ENCODE data around the gene RHCG. TPM values are rescaled to one million over a fixed set of nuclear protein-coding genes. Genes with fewer than 3 reads are reported as not detected.
A peak's percentile ranks its signal among the peaks of the same experiment; 100 is the strongest.

The RHCG gene
- total RNA-seq, 1 donor: not detected

DNA sequence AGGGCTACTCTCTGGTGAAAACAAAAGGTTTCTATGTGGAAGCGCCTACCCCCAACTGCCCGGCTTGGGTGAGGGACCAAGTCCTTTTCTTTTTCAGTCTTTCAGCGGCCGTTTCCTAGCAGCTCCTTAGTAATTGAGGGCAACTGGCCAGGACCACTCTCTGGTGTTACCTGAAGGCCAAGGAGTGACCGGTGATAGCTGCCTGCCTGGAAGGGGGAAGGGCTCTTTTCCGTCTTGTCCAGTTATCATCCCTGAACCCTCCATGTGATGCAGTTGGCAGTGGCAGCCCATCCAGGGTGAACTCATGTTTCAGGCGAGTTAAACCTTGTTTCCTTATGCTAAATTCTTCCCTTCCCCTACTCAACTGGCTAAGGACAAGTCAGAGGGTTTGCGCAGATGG lies 33.3 kb downstream of the RHCG start:
- Histone ChIP-seq H3K9me3 (ENCODE audit: low read depth, low read length) (no peaks in the 10 kb centered on the region), H3K4me1 (ENCODE audit: insufficient read depth, low read length) (no peaks in the 10 kb centered on the region), H2AFZ (ENCODE audit: low read length) (no peak overlapping the region), H3K27me3 (ENCODE audit: insufficient read depth, low read length) (peaks cover 49% of the 10 kb centered on the region), H3K4me3 (ENCODE audit: insufficient read depth, low read length) (no peak overlapping the region), H3K79me2 (ENCODE audit: insufficient read depth, low read length) (no peaks in the 10 kb centered on the region), H3K27ac (ENCODE audit: low read depth, low read length) (no peak overlapping the region), H3K4me2 (ENCODE audit: insufficient read depth, low read length) (no peak overlapping the region), H3K36me3 (ENCODE audit: insufficient read depth, low read length) (no peaks in the 10 kb centered on the region), H4K20me1 (ENCODE audit: insufficient read depth, low read length) (no peaks in the 10 kb centered on the region)
- no peak for DNase-seq (ENCODE audit: insufficient read length, low spot score, missing footprints)
- TF ChIP-seq, protein P1, sequence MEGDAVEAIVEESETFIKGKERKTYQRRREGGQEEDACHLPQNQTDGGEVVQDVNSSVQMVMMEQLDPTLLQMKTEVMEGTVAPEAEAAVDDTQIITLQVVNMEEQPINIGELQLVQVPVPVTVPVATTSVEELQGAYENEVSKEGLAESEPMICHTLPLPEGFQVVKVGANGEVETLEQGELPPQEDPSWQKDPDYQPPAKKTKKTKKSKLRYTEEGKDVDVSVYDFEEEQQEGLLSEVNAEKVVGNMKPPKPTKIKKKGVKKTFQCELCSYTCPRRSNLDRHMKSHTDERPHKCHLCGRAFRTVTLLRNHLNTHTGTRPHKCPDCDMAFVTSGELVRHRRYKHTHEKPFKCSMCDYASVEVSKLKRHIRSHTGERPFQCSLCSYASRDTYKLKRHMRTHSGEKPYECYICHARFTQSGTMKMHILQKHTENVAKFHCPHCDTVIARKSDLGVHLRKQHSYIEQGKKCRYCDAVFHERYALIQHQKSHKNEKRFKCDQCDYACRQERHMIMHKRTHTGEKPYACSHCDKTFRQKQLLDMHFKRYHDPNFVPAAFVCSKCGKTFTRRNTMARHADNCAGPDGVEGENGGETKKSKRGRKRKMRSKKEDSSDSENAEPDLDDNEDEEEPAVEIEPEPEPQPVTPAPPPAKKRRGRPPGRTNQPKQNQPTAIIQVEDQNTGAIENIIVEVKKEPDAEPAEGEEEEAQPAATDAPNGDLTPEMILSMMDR (IDR thresholded peaks at IDR 0.05; ENCODE audit: extremely low read depth, low read depth, low read length): no peak

DNA sequence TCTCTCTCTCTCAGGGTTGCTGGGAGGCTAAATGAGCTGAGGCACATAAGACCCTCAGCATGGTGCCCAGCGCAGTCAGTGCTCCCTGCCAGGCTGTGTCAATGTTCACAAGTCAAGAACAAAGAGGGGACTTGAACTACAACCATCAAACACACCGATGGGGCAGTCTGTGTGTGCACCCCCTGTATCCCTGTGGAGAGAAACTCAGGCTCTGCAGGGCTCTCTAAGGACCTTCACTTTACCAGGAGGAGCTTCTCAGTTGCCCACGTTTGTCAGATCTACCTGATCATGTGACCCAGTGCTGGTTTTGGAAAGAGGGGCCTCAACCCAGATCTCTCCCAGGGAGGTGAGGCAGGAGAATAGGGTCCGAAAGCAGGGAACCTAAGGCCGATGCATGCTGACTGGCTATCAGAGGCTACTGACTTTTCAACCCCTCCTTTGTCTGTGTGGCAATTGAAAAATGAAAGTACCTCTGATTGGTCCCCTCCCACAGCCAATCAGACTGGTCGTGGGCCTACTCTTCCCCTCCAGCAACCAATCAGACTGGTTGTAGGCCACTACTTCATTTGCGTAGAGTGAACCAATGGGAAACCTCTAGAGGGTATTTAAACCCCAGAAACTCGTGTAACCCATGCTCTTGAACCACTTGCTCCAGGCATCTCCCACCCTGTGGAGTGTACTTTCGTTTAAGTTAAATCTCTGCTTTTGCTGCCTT lies 34.0 kb downstream of the RHCG start:
- H3K27ac ChIP-seq (ENCODE audit: low read depth, low read length): no peak overlapping the region
- no peaks in the 10 kb centered on the region for H3K9me3 ChIP-seq (ENCODE audit: low read depth, low read length)
- H2AFZ ChIP-seq (ENCODE audit: low read length): peak overlapping the region; percentile 46
- H3K4me3 ChIP-seq (ENCODE audit: insufficient read depth, low read length): no peak overlapping the region
- peaks cover 49% of the 10 kb centered on the region for H3K27me3 ChIP-seq (ENCODE audit: insufficient read depth, low read length)
- H3K4me2 ChIP-seq (ENCODE audit: insufficient read depth, low read length): peak overlapping the region; percentile 20
- H3K4me1 ChIP-seq (ENCODE audit: insufficient read depth, low read length): no peaks in the 10 kb centered on the region
- no peak for DNase-seq (ENCODE audit: insufficient read length, low spot score, missing footprints)
- H3K36me3 ChIP-seq (ENCODE audit: insufficient read depth, low read length): no peaks in the 10 kb centered on the region
- TF ChIP-seq, protein P1 (IDR thresholded peaks at IDR 0.05; ENCODE audit: extremely low read depth, low read depth, low read length): no peak
- no peaks in the 10 kb centered on the region for H4K20me1 ChIP-seq (ENCODE audit: insufficient read depth, low read length)
- no peaks in the 10 kb centered on the region for H3K79me2 ChIP-seq (ENCODE audit: insufficient read depth, low read length)

DNA sequence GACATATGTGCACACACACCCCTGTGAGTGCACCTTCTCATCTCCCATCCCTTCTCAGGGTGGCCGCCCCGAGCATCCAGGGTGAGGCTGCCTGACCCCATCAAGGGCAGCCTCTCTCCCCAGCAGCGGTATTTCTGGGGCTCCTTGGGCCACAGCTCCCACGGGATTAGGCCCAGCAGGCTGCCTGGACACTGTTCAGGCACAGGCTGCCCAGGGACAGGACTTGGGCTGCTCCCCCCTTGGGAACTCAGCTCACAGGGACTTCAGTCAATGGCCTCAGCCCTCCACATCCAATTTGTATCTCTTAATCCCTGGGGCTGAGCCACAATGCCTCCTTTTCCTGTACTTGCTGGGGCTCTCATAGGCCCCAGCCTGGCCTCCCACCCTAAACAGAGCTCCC lies 35.0 kb downstream of the RHCG start:
- Histone ChIP-seq H3K27ac (ENCODE audit: low read depth, low read length) (no peak overlapping the region), H4K20me1 (ENCODE audit: insufficient read depth, low read length) (no peaks in the 10 kb centered on the region), H2AFZ (ENCODE audit: low read length) (no peak overlapping the region), H3K4me3 (ENCODE audit: insufficient read depth, low read length) (no peak overlapping the region), H3K79me2 (ENCODE audit: insufficient read depth, low read length) (no peaks in the 10 kb centered on the region), H3K36me3 (ENCODE audit: insufficient read depth, low read length) (no peaks in the 10 kb centered on the region), H3K9me3 (ENCODE audit: low read depth, low read length) (no peaks in the 10 kb centered on the region), H3K4me1 (ENCODE audit: insufficient read depth, low read length) (no peaks in the 10 kb centered on the region), H3K4me2 (ENCODE audit: insufficient read depth, low read length) (no peak overlapping the region), H3K27me3 (ENCODE audit: insufficient read depth, low read length) (peaks cover 42% of the 10 kb centered on the region)
- TF ChIP-seq, protein P1 (IDR thresholded peaks at IDR 0.05; ENCODE audit: extremely low read depth, low read depth, low read length): no peak
- DNase-seq (ENCODE audit: insufficient read length, low spot score, missing footprints): no peak

DNA sequence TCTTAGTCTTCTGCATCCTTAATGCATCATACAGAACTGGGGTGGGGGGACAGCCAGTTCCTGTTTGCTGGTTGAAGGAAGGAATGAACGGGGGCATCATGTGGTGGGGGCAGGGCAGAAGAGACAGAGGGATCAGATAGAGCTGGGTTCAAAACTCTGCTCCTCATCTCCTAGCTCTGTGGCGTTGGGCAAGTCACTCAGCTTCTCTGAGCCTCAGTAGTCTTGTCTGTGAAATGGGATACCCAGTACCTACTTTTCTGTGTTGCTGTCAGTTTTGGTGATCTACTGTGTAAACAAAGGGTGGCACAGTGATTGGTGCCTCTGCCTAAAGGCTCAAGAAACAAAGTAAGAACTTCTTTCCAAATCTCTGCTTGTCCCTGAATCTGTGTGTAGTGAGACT lies 36.3 kb downstream of the RHCG start:
- no peak for DNase-seq (ENCODE audit: insufficient read length, low spot score, missing footprints)
- Histone ChIP-seq H3K27ac (ENCODE audit: low read depth, low read length) (no peak overlapping the region), H3K27me3 (ENCODE audit: insufficient read depth, low read length) (peaks cover 32% of the 10 kb centered on the region), H3K4me1 (ENCODE audit: insufficient read depth, low read length) (no peaks in the 10 kb centered on the region), H3K79me2 (ENCODE audit: insufficient read depth, low read length) (no peaks in the 10 kb centered on the region), H4K20me1 (ENCODE audit: insufficient read depth, low read length) (no peaks in the 10 kb centered on the region), H3K4me2 (ENCODE audit: insufficient read depth, low read length) (no peak overlapping the region), H3K36me3 (ENCODE audit: insufficient read depth, low read length) (no peaks in the 10 kb centered on the region), H2AFZ (ENCODE audit: low read length) (no peak overlapping the region), H3K4me3 (ENCODE audit: insufficient read depth, low read length) (no peak overlapping the region), H3K9me3 (ENCODE audit: low read depth, low read length) (no peaks in the 10 kb centered on the region)
- TF ChIP-seq, protein P1 (IDR thresholded peaks at IDR 0.05; ENCODE audit: extremely low read depth, low read depth, low read length): no peak

All from osteoblast (primary cell).